KMS-11 (cell line): ENCODE data around the gene NTRK2.

Experiments used
- H2AFZ ChIP-seq: fragments of 200-600 bp; sonication (generic); 2 replicates; pipeline ENCODE4 v1.6.1; 2016; ENCODE audit warnings: antibody characterized with exemption, mixed run types, low read depth
- H3K27ac ChIP-seq: fragments of 200-600 bp; sonication (generic); 2 replicates; pipeline ENCODE4 v1.6.1; 2016; ENCODE audit warnings: mild to moderate bottlenecking, mixed run types
- H3K27me3 ChIP-seq: fragments of 200-600 bp; sonication (generic); 2 replicates; pipeline ENCODE4 v1.6.1; 2017; ENCODE audit warnings: mild to moderate bottlenecking, low read depth, mixed run types, moderate library complexity; ENCODE audit not compliant: insufficient read depth
- H3K36me3 ChIP-seq: fragments of 200-600 bp; sonication (generic); 2 replicates; pipeline ENCODE4 v1.6.1; 2017; ENCODE audit warnings: mild to moderate bottlenecking, mixed run types; ENCODE audit not compliant: insufficient read depth
- H3K4me1 ChIP-seq: fragments of 200-600 bp; sonication (generic); 2 replicates; pipeline ENCODE4 v1.6.1; 2016; ENCODE audit warnings: mild to moderate bottlenecking, low read depth, mixed run types; ENCODE audit not compliant: poor library complexity, severe bottlenecking
- H3K4me2 ChIP-seq: fragments of 200-600 bp; sonication (generic); 2 replicates; pipeline ENCODE4 v1.7.0; 2016; ENCODE audit warnings: mild to moderate bottlenecking, mixed run types
- H3K4me3 ChIP-seq: fragments of 200-600 bp; sonication (generic); IDR thresholded peaks from 2 replicates; pipeline ENCODE4 v1.6.1; 2017; ENCODE audit warnings: low read depth, low read length, mixed read lengths; ENCODE audit not compliant: insufficient read depth
- H3K79me2 ChIP-seq: fragments of 200-600 bp; sonication (generic); 2 replicates; pipeline ENCODE4 v1.6.1; 2016; ENCODE audit warnings: low read depth, mixed run types; ENCODE audit not compliant: insufficient read depth
- H3K9ac ChIP-seq: fragments of 200-600 bp; sonication (generic); 2 replicates; pipeline ENCODE4 v1.6.1; 2016; ENCODE audit warnings: mild to moderate bottlenecking, mixed run types
- H4K20me1 ChIP-seq: fragments of 200-600 bp; sonication (generic); 2 replicates; pipeline ENCODE4 v1.6.1; 2016; ENCODE audit warnings: mild to moderate bottlenecking, mixed run types; ENCODE audit not compliant: insufficient read depth
- CTCF ChIP-seq: fragments of 200-600 bp; sonication (generic); conservative IDR thresholded peaks from 2 replicates; pipeline ENCODE4 v1.6.1; 2017; ENCODE audit warnings: low read depth, mild to moderate bottlenecking, antibody characterized with exemption, low read length, moderate library complexity, mixed read lengths

NTRK2 gene

GRCh38 chr9:85036496-85036895, 367.0 kb downstream of the NTRK2 start:
- H2AFZ ChIP-seq, result no peak overlapping the region
- H4K20me1 ChIP-seq, result no peaks in the 10 kb centered on the region
- H3K4me2 ChIP-seq, result no peak overlapping the region
- H3K79me2 ChIP-seq, result no peaks in the 10 kb centered on the region
- H3K4me3 ChIP-seq, result no peak overlapping the region
- H3K27me3 ChIP-seq, result no peaks in the 10 kb centered on the region
- H3K4me1 ChIP-seq, result no peaks in the 10 kb centered on the region
- H3K36me3 ChIP-seq, result no peaks in the 10 kb centered on the region
- H3K27ac ChIP-seq, result no peak overlapping the region
- H3K9ac ChIP-seq, result no peak overlapping the region
- TF ChIP-seq CTCF, result no peak

- H3K79me2 ChIP-seq, result no peaks in the 10 kb centered on the region
- no peaks in the 10 kb centered on the region for H4K20me1 ChIP-seq
- no peak overlapping the region for H3K27ac ChIP-seq
- H3K4me1 ChIP-seq, result no peaks in the 10 kb centered on the region
- no peak overlapping the region for H3K9ac ChIP-seq
- no peaks in the 10 kb centered on the region for H3K27me3 ChIP-seq
- H2AFZ ChIP-seq, result no peak overlapping the region
- no peak overlapping the region for H3K4me2 ChIP-seq
- H3K4me3 ChIP-seq, result no peak overlapping the region
- no peak for TF ChIP-seq CTCF
- no peaks in the 10 kb centered on the region for H3K36me3 ChIP-seq
Measured at GRCh38 chr9:85038061-85038460, 368.5 kb downstream of the NTRK2 start.

GRCh38 chr9:85038824-85039608, 369.5 kb downstream of the NTRK2 start:
- no peaks in the 10 kb centered on the region for H3K4me1 ChIP-seq
- H3K79me2 ChIP-seq, result no peaks in the 10 kb centered on the region
- H3K4me2 ChIP-seq, result no peak overlapping the region
- no peaks in the 10 kb centered on the region for H3K36me3 ChIP-seq
- H3K27ac ChIP-seq, result no peak overlapping the region
- no peaks in the 10 kb centered on the region for H3K27me3 ChIP-seq
- TF ChIP-seq CTCF, result no peak
- H3K4me3 ChIP-seq, result no peak overlapping the region
- H2AFZ ChIP-seq, result no peak overlapping the region; the same call in 1 of the 2 replicates
- no peak overlapping the region for H3K9ac ChIP-seq
- H4K20me1 ChIP-seq, result no peaks in the 10 kb centered on the region

GRCh38 chr9:85040146-85040545, 370.6 kb downstream of the NTRK2 start:
- Histone ChIP-seq H3K79me2 (no peaks in the 10 kb centered on the region), H2AFZ (no peak overlapping the region), H3K4me2 (no peak overlapping the region), H3K4me1 (no peaks in the 10 kb centered on the region), H3K4me3 (no peak overlapping the region), H3K36me3 (no peaks in the 10 kb centered on the region), H3K27me3 (no peaks in the 10 kb centered on the region), H3K9ac (no peak overlapping the region), H3K27ac (no peak overlapping the region), H4K20me1 (no peaks in the 10 kb centered on the region)
- no peak for TF ChIP-seq CTCF
